Bone marrow (tissue), 2 donors: ENCODE results near the gene SLC23A2.
"Not testable (repeated sequence)": the region's sequence is repeated elsewhere in the genome, so short reads cannot be mapped to it uniquely, and the experiment has no call there.

ENCODE experiments used
- DNase-seq, 2 donors: peaks; one replicate each; lab custom pipeline; 2025; lab: John Stamatoyannopoulos, UW

The SLC23A2 gene

DNA sequence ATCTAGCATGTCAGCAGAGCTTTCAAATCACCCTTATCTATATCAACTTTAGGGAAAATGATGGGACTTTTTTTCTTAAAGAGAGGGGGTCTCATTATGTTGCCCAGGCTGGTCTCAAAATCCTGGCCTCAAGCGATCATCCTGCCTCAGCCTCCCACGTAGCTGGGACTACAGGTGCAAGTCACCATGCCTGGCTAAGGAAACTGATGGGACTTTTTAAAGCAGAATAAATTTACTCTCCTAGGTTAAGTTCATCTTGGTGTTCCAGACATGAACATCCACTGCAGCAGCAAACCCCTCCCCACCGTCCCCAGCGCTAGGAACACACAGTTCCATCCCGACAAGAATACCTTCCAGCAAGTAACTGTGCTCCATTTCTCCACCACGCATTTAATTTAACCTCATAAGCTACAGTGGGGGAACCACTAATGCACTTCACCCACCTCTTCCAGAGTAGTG lies 64.9 kb downstream of the SLC23A2 start:
- no peak for DNase-seq

GRCh38 chr20:4932061-4932460 lies 69.2 kb downstream of the SLC23A2 start:
- no peak for DNase-seq

DNA sequence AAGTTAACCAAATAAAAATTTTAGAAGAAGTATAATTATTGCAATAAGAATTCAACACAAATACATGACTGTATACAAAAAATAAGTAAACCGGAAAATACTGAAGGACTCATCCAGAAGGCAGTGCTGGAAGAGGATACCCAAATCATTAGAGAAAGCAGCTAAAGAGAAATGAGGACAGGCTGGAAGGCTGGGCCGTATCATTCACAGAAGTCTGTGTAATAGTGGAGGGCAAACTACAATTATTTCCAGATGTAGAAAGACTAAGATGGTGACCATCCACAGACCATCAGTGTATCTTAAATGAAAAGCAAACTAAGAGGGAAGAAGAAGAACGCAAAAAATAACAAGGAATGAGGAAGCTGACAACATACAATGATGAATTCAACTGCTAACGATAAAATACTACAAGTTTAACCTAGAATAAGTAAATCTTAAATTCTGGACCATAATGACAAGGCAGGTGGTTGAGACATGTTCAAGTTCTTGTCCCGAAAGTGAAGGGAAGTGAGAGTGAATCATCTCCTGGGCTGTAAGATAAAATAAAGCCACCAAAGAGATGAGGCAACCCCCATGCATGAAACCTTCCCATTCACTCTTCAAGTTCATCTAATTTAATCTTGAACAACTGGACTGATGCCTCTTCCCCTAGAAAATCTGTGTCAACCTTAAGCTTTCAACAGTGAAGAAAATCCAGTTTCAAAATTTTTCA lies 71.5 kb downstream of the SLC23A2 start:
- peak in 1 of 2 donors; percentile 51 for DNase-seq

DNA sequence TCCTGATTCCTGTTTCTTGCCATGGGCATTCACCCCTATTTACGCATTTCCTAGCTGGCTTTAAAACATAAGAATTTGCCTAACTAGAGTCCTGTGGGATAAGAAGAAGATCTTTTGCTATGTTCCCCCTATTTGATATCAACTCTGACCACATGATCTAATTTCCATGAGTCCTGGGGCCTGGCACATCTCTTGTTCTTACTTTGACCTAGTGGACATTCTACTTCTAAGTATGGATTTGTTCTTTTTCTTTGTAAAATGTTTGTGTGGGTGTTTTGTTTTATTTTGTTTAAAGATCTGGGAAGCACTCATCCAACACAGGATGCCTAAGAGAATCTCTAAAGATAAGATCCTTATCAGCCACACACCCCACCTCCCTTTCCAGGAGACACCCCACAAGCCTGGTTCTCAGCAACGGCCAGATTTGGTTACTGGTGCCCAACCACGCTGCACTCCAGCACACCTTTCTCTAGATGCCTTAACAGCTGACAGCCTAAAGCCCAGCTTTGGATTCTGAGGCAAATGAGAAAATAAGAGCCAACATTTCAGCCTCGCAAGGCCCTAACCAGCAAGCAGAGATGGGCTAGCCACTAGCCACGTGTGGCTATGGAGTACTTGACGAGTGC lies 74.7 kb downstream of the SLC23A2 start:
- no peak for DNase-seq

- peak in 1 of 2 donors; percentile 12 for DNase-seq
Observed at GRCh38 chr20:4925842-4926530, 75.3 kb downstream of the SLC23A2 start.

GRCh38 chr20:4924446-4924845 lies 76.9 kb downstream of the SLC23A2 start:
- no peak for DNase-seq

GRCh38 chr20:4924032-4924431 lies 77.3 kb downstream of the SLC23A2 start:
- no peak for DNase-seq

DNA sequence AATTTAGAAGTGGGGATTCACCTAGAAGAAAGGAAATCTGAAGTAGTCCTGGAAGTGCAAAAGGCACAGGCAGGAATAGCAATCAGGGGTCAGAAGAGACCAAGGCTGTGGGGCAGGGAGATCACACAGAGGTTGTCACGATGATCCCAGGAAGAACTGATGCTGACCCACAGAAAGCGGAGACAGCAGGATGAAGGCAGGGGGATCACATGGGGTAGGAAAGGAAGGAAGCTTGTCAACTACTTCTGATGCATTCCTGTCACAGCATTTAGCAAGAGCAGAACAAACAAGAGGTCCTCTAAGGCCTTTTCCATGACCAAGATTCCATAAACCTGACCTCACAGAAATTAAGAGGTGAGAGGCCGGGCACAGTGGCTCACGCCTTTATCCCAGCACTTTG lies 79.1 kb downstream of the SLC23A2 start:
- no peak for DNase-seq

- not testable (repeated sequence) for DNase-seq
Observed at GRCh38 chr20:4921271-4921670, 80.0 kb downstream of the SLC23A2 start.

DNA sequence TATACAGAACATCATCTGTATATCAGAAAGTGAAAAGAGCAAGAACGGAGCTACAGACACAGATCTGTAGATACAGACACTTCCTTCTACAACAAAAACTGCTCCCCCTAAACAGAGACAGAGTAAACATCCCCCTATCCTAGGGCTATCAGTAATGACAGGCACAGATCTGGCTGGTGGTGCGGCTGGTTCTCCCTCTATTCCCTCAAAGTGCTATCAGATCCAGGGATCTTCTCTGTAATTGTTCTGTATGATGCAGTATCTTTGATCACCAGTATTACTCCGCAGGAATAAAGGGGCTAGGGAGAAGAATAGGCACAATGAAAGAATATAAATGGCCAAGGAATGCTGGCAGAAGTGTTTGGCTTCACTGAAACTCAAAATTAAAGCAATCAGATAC lies 80.7 kb downstream of the SLC23A2 start:
- no peak for DNase-seq

DNA sequence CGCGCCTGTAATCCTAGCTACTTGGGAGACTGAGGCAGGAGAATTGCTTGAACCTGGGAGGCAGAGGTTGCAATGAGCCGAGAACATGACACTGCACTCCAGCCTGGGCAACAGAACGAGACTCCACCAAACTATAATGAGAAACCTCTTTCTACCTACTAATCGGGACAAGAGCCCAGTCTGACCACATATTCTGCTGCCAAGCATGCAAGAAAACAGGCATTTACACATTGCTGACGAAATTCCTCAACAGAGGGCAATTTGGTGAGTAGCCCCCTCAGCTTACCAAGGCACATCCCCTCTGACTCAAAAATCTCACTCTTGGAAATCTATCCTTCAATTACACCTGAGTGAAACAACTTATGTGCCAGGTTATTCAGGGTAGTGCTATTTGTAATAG lies 81.2 kb downstream of the SLC23A2 start:
- DNase-seq = no peak

- no peak for DNase-seq
Observed at GRCh38 chr20:4919047-4919704, 82.1 kb downstream of the SLC23A2 start.

DNA sequence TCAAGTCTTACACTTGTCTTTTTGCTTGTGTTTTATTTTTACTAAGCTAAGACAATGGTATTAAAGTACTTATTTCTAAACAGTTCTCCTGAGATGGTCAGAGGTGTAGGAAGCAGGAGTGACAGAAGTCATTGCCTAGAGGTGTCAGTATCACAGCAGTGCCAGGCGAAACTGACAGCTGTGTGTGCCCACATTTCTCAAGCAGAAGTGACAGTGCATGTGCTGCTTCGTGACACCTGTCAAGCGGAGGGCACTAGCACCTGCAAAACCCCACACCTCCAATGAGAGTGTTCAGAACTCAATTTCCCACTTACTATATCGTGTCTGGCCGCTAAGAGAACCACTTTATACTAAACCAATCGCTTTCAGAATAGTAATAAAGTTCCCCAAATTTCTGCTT lies 82.8 kb downstream of the SLC23A2 start:
- DNase-seq = no peak

DNA sequence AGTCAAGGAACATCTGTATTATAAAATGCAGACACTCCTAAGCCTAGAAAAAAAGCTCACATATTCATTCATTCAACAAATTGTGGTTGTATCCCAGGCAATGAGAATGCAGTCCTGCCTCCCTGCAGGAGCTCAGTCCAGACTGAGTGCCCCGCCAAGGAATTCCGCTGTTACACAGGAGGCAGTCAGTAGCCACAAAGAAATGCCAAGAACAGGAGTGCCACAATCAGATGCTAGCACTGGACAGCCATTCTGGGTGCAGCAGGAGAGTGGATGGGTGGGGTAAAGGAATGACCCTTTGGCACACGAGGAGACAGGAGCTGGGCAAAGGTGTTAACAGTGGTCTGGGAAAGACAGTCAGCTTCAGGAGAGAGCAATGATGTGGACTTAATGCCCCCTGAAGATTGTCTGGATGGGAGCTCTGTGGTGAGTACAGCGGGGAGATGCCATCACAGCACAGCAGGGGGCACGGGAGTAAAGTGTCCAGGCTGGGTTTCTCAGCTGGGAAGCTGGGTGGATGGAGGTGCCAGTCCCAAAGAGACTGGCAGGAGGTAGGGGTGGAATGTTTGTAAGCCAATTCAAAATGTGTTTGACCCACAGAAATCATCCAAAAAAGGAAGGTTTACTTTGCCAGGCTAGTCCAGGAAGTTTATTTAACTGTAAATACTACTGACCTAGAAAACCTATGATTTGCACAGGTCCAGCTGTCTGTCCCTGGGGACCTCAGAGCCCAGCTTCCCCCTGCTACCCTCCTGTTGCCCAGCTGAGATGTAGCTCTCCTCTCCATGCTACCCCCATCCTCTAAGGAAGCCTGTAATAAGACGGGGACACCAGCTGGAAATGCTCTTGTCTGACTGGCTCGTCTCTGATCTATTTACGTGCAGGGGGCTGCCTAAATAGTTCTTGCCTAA lies 84.1 kb downstream of the SLC23A2 start:
- DNase-seq = no peak

- DNase-seq = no peak
Observed at GRCh38 chr20:4913147-4913546, 88.2 kb downstream of the SLC23A2 start.

GRCh38 chr20:4912380-4913142 lies 88.7 kb downstream of the SLC23A2 start:
- DNase-seq = no peak

DNA sequence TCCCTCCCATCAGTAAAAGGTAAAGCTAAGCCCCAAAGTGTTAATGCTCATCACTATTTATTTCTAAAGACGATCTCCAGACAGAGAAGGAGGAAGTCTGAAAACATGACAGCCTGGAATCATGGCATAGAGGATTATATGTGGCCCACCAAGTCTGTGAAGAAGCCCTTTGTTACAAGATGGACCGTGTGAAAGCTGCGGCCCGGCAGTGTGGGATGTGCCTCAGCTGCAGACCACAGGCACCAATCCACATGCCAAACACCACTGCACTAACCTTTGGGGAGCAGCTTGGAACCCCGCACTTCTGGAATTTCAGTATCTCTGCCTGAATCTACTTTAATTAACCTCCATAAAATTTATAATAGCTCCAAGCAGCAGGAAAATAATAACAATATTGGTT lies 90.4 kb downstream of the SLC23A2 start:
- DNase-seq = no peak

GRCh38 chr20:4905613-4906012 lies 95.7 kb downstream of the SLC23A2 start:
- no peak for DNase-seq

- no peak for DNase-seq
Observed at GRCh38 chr20:4905195-4905594, 96.1 kb downstream of the SLC23A2 start.

DNA sequence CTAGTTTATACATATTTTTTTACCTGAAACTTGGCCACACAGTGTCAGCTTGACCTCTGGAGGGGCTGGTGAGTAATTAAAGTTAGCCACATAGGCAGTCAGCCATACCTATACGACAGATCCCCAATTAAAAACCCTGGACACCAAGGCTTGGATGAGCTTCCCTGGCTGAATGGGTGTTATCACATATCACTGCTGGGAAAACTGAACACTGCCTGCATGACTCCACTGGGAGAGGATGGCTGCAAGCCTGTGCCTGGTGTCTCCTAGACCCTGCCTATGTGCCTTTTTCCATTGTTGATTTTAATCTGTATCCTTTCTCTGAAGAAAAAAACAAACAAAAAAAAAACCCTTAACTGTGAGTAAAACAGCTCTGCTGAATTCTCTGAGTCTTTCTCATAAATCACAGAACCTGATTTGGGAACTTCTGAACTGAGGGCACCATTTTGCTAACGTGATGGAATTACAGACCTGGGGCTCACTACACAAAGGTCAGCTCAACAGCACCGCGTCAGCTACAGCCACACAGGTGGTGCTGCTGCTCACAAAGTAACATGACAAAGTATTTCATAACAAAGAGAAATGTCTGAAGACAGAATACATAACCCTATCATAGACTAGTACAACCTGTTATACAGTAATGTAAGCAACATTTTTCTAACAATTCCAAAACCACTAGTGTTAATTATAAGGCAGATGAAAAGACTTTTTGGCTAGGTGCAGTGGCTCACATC lies 97.0 kb downstream of the SLC23A2 start:
- DNase-seq = no peak
